IMR-90 (cell line): ENCODE data around the gene FITM1. TPM values are rescaled to one million over a fixed set of nuclear protein-coding genes. Genes with fewer than 3 reads are reported as not detected.
A peak's percentile ranks its signal among the peaks of the same experiment; 100 is the strongest.

Experiments
- ATAC-seq: fragments of 200-7000 bp; cut with Tn5 transposase; 2 replicates; pipeline ENCODE4 v1.9.1; 2020; ENCODE audit warnings: low read depth, mild to moderate bottlenecking, moderate library complexity
- BruUV-seq: library from RNA; stranded (reverse); fragments of 400-500 nt; replicated peaks from 2 replicates; lab custom pipeline; 2021; lab: Mats Ljungman, UMichigan
- CTCF ChIA-PET: fragments of 300-600 bp; formaldehyde crosslinking; extraction: SDS; loops from one replicate; lab custom pipeline; 2021; ENCODE audit warnings: antibody characterized with exemption; lab: Yijun Ruan, JAX
- POLR2A ChIA-PET: fragments of 300-600 bp; sonication (Branson Sonifier 250); formaldehyde crosslinking; loops from one replicate; lab custom pipeline; 2022; ENCODE audit warnings: antibody characterized with exemption; ENCODE audit not compliant: unreplicated experiment; lab: Charles Lee
- DNase-seq: peaks from one replicate; pipeline ENCODE4 v3.0.0; 2013
- H2AFZ ChIP-seq: replicated peaks from 2 replicates; pipeline ENCODE3; 2013; ENCODE audit warnings: low read length, mild to moderate bottlenecking; ENCODE audit not compliant: poor library complexity
- H2AK5ac ChIP-seq: 2 replicates; pipeline ENCODE4 v1.6.1; 2013; ENCODE audit warnings: low read depth, low read length, inconsistent platforms
- H2AK9ac ChIP-seq: replicated peaks from 2 replicates; pipeline ENCODE3; 2013; ENCODE audit warnings: mild to moderate bottlenecking, low read depth, low read length, moderate library complexity; ENCODE audit not compliant: poor library complexity
- H2BK120ac ChIP-seq: 2 replicates; pipeline ENCODE4 v1.6.1; 2013; ENCODE audit warnings: low read depth, low read length, inconsistent platforms
- H2BK15ac ChIP-seq: 3 replicates; pipeline ENCODE4 v1.6.1; 2013; ENCODE audit warnings: low read depth, low read length, inconsistent platforms
- H2BK20ac ChIP-seq: 2 replicates; pipeline ENCODE4 v1.6.1; 2013; ENCODE audit warnings: low read depth, mild to moderate bottlenecking, inconsistent platforms, low read length, moderate library complexity
- H2BK5ac ChIP-seq: 2 replicates; pipeline ENCODE4 v1.6.1; 2013; ENCODE audit warnings: mild to moderate bottlenecking, low read depth, low read length, inconsistent platforms; ENCODE audit not compliant: poor library complexity, severe bottlenecking
- H3K14ac ChIP-seq: replicated peaks from 2 replicates; pipeline ENCODE4 v1.6.1; 2013; ENCODE audit warnings: low read depth, low read length, inconsistent platforms
- H3K18ac ChIP-seq: 2 replicates; pipeline ENCODE4 v1.6.1; 2013; ENCODE audit warnings: low read depth, low read length, control low read depth
- H3K23ac ChIP-seq: 2 replicates; pipeline ENCODE4 v1.6.1; 2013; ENCODE audit warnings: low read depth, low read length, inconsistent platforms
- H3K27ac ChIP-seq: 2 replicates; pipeline ENCODE4 v1.5.1; 2013; ENCODE audit warnings: mild to moderate bottlenecking, control low read depth, low read length; ENCODE audit not compliant: insufficient read depth
- H3K27me3 ChIP-seq: 2 replicates; pipeline ENCODE4 v1.6.1; 2013; ENCODE audit warnings: low read length; ENCODE audit not compliant: control insufficient read depth, insufficient read depth
- H3K36me3 ChIP-seq: 2 replicates; pipeline ENCODE4 v1.6.1; 2013; ENCODE audit warnings: low read length, mixed read lengths; ENCODE audit not compliant: control insufficient read depth, insufficient read depth
- H3K4ac ChIP-seq: 2 replicates; pipeline ENCODE4 v1.6.1; 2013; ENCODE audit warnings: low read depth, low read length, inconsistent platforms
- H3K4me1 ChIP-seq: 2 replicates; pipeline ENCODE4 v1.6.1; 2013; ENCODE audit warnings: low read length, mixed read lengths; ENCODE audit not compliant: control insufficient read depth, insufficient read depth
- H3K4me2 ChIP-seq: 2 replicates; pipeline ENCODE4 v1.6.1; 2013; ENCODE audit warnings: low read depth, mild to moderate bottlenecking, control low read depth, low read length, moderate library complexity
- H3K4me3 ChIP-seq: 2 replicates; pipeline ENCODE4 v1.5.1; 2013; ENCODE audit warnings: low read depth, mild to moderate bottlenecking, control low read depth, low read length, moderate library complexity; ENCODE audit not compliant: insufficient read depth
- H3K56ac ChIP-seq: 2 replicates; pipeline ENCODE4 v1.6.1; 2013; ENCODE audit warnings: low read length, inconsistent platforms; ENCODE audit not compliant: insufficient read depth; ENCODE audit errors: extremely low read depth
- H3K79me1 ChIP-seq, 2 experiments: 2 replicates each; pipeline ENCODE4 v1.6.1; 2013; ENCODE audit warnings: low read length in 2 of 2, inconsistent platforms in 1 of 2, low read depth in 1 of 2
- H3K9ac ChIP-seq: 2 replicates; pipeline ENCODE4 v1.6.1; 2013; ENCODE audit warnings: low read depth, low read length, control low read depth
- H3K9me1 ChIP-seq: 2 replicates; pipeline ENCODE4 v1.6.1; 2013; ENCODE audit warnings: low read length, inconsistent platforms; ENCODE audit not compliant: insufficient read depth
- H3K9me3 ChIP-seq: 2 replicates; pipeline ENCODE4 v1.6.1; 2013; ENCODE audit warnings: low read length; ENCODE audit not compliant: control insufficient read depth, insufficient read depth
- H4K20me1 ChIP-seq: 2 replicates; pipeline ENCODE4 v1.6.1; 2013; ENCODE audit warnings: low read length, inconsistent platforms; ENCODE audit not compliant: insufficient read depth
- H4K5ac ChIP-seq: 2 replicates; pipeline ENCODE4 v1.6.1; 2013; ENCODE audit warnings: mild to moderate bottlenecking, low read depth, low read length, control low read depth
- H4K8ac ChIP-seq, 2 experiments: 2 replicates each; pipeline ENCODE4 v1.6.1; 2013; ENCODE audit warnings: low read depth in 2 of 2, low read length in 2 of 2, control low read depth in 1 of 2, inconsistent platforms in 1 of 2
- H4K91ac ChIP-seq: 2 replicates; pipeline ENCODE4 v1.6.1; 2013; ENCODE audit warnings: low read depth, low read length, inconsistent platforms; ENCODE audit not compliant: insufficient read depth
- BHLHE40 ChIP-seq: fragments of 150-350 bp; IDR thresholded peaks from 2 replicates; pipeline ENCODE4 v1.6.1; 2016; ENCODE audit warnings: mild to moderate bottlenecking, low read depth, low read length
- CEBPB ChIP-seq: IDR thresholded peaks from 2 replicates; pipeline ENCODE4 v1.6.1; 2012; ENCODE audit warnings: low read depth, low read length, improper control_type of control experiment
- MAZ ChIP-seq: IDR thresholded peaks from 2 replicates; pipeline ENCODE4 v1.6.1; 2012; ENCODE audit warnings: low read depth, mild to moderate bottlenecking, low read length, improper control_type of control experiment, moderate library complexity, borderline replicate concordance
- MXI1 ChIP-seq: IDR thresholded peaks from 2 replicates; pipeline ENCODE4 v1.6.1; 2012; ENCODE audit warnings: low read depth, mild to moderate bottlenecking, low read length, moderate library complexity, borderline replicate concordance
- NFE2L2 ChIP-seq: fragments of 150-350 bp; IDR thresholded peaks from 2 replicates; pipeline ENCODE4 v1.6.1; 2016; ENCODE audit warnings: low read depth, mild to moderate bottlenecking, low read length
- RFX5 ChIP-seq: IDR thresholded peaks from 2 replicates; pipeline ENCODE4 v1.8.0; 2012; ENCODE audit warnings: low read depth, mild to moderate bottlenecking, low read length, moderate library complexity
- WGBS, 2 experiments: methylation state at CpG; one replicate each; pipeline versions ENCODE4 v1.1.5 to v1.1.7; 2013; ENCODE audit warnings: missing lambda C conversion rate in 2 of 2; ENCODE audit not compliant: insufficient read length in 1 of 2; ENCODE audit errors: extremely low coverage in 2 of 2; 5-methylcytosine and 5-hydroxymethylcytosine counted together
- dilution Hi-C: fragments of 300-500 bp; cut with HindIII; formaldehyde crosslinking; loops from one replicate; pipeline ENCODE4 v1.14.3; 2018; ENCODE audit warnings: low sequenced_read_pairs; ENCODE audit not compliant: unreplicated experiment
- in situ Hi-C: fragments of 300-500 bp; cut with MboI; formaldehyde crosslinking; loops from 3 replicates; pipeline ENCODE4 v1.14.3; 2019; ENCODE audit warnings: low sequenced_read_pairs, inconsistent platforms, mixed read lengths
- intact Hi-C: fragments of 100-400 bp; cut with micrococcal nuclease; formaldehyde crosslinking; loops from 2 replicates; pipeline ENCODE4 v1.10.0; 2022
- polyA plus RNA-seq, 3 experiments: library from polyadenylated mRNA; depleted of rRNA; stranded (reverse); fragments of >200 nt; gene quantifications; 2 replicates each; pipeline ENCODE4 v1.2.3, GENCODE V29; 2012; ENCODE audit warnings: low replicate concordance in 1 of 3
- total RNA-seq: library from RNA; depleted of rRNA; stranded (reverse); fragments of >200 nt; gene quantifications from 2 replicates; pipeline ENCODE4 v1.2.3, GENCODE V29; 2012

The FITM1 gene
- total and polyA plus RNA-seq, 2 of the 4 experiments (the other 2 are of a cell fraction) = not detected

- in situ Hi-C loops = loop anchor here (25.0 kb wide), 2 partner anchors 833 to 1058 kb away; partner anchors contain the start of genes ACIN1, BCL2L2, C14orf119 and PABPN1
- Histone ChIP-seq H3K4me3 (no peak overlapping the region), H2BK15ac (no peak overlapping the region), H2AFZ (no peak overlapping the region), H3K36me3 (peaks cover 12% of the 10 kb centered on the region), H3K9me1 (peaks cover 15% of the 10 kb centered on the region), H3K4me2 (peak overlapping the region; percentile 96), H3K27ac (peak overlapping the region; percentile 8; the same call in 1 of the 2 replicates), H3K14ac (peak overlapping the region; percentile 72), H3K9ac (peak overlapping the region; percentile 76; the same call in 1 of the 2 replicates), H3K18ac (no peak overlapping the region), H3K79me1 (peaks cover 31 to 71% of the 10 kb centered on the region in 2 experiments), H3K23ac (peak overlapping the region; percentile 68; the same call in 1 of the 2 replicates), H4K91ac (no peak overlapping the region), H3K56ac (no peak overlapping the region), H3K27me3 (no peaks in the 10 kb centered on the region), H2AK9ac (no peak overlapping the region), H2BK120ac (no peak overlapping the region), H2AK5ac (peak overlapping the region; percentile 25; the same call in 1 of the 2 replicates), H4K8ac (no peak overlapping the region; a peak in 1 of 4 replicates), H3K4ac (0 out of 2 replicates have a peak overlapping the region, but pooled peaks have one; percentile 28), H4K20me1 (peaks cover 18% of the 10 kb centered on the region), H3K4me1 (peaks cover 10% of the 10 kb centered on the region), H4K5ac (no peak overlapping the region), H2BK5ac (peak overlapping the region; percentile 71), H2BK20ac (no peak overlapping the region), H3K9me3 (no peaks in the 10 kb centered on the region)
- WGBS, 2 experiments = no CpG with 5 or more reads among the region's 2 CpGs
- ChIA-PET POLR2A (no interaction called here), CTCF (interaction anchor here (0.6 kb wide), 1 partner anchor 298 kb away, joined by 3 read pairs; no protein-coding TSS in a partner anchor)
- no TSS peak for BruUV-seq
- dilution Hi-C loops = no loop called here
- DNase-seq (no peak), ATAC-seq (no peak)
- intact Hi-C loops = no loop called here
- TF ChIP-seq MXI1 (no peak), CEBPB (no peak), RFX5 (no peak), BHLHE40 (no peak), MAZ (no peak), NFE2L2 (no peak)
Measured at GRCh38 chr14:24145219-24145618, 14.8 kb downstream of the FITM1 start.
